SU-DHL-6 (cell line): ENCODE data around the gene HOXA13.

Source experiments
- EZH2phosphoT487 ChIP-seq: fragments of 200-600 bp; sonication (generic), shearing (Covaris generic); conservative IDR thresholded peaks from 2 replicates; pipeline ENCODE4 v1.6.1; 2018; ENCODE audit warnings: mild to moderate bottlenecking, antibody characterized with exemption, low read length, moderate library complexity, mixed read lengths
- TF ChIP-seq, protein P1 (sequence below): fragments of 200-600 bp; sonication (generic); IDR thresholded peaks from one replicate; pipeline ENCODE4 v1.5.1; 2017; ENCODE audit warnings: antibody characterized with exemption, mild to moderate bottlenecking, low read length, moderate library complexity; ENCODE audit not compliant: insufficient read depth, poor library complexity, severe bottlenecking

DNA sequence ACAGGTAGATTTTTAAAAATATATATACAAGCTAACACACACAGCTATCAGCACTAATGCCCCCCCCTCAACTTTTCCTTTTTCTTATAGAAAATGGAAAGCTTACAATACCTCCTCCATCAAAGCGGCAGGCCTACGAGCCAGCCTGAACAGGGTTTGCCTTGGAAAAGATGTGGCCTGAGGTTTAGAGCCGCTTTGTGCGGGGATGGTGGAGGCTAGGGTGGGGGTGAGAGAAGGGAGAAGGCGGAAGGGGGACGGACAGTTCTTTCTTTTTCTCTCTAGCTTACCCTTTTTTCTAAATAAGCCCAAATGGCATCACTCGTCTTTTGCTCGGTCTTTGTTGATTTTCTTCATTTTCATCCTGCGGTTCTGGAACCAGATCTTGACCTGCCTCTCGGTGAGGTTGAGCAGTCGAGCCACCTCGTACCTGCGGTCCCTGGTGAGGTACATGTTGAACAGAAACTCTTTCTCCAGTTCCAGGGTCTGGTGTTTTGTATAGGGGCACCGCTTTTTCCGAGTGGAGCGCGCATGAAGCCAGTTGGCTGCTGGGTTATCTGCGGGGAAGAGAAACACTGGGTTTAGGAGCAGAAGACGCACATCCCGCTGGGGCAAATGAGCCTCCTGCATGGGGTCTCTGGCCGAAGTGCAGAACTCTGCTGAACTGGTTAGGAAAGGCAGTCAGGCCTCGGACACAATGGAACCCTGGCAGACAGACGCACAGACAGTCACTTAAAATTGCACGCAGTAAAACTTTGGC lies 36.4 kb downstream of the HOXA13 start:
- TF ChIP-seq, protein P1, sequence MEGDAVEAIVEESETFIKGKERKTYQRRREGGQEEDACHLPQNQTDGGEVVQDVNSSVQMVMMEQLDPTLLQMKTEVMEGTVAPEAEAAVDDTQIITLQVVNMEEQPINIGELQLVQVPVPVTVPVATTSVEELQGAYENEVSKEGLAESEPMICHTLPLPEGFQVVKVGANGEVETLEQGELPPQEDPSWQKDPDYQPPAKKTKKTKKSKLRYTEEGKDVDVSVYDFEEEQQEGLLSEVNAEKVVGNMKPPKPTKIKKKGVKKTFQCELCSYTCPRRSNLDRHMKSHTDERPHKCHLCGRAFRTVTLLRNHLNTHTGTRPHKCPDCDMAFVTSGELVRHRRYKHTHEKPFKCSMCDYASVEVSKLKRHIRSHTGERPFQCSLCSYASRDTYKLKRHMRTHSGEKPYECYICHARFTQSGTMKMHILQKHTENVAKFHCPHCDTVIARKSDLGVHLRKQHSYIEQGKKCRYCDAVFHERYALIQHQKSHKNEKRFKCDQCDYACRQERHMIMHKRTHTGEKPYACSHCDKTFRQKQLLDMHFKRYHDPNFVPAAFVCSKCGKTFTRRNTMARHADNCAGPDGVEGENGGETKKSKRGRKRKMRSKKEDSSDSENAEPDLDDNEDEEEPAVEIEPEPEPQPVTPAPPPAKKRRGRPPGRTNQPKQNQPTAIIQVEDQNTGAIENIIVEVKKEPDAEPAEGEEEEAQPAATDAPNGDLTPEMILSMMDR, result no peak
- no peak for TF ChIP-seq EZH2phosphoT487
